ENCODE measurements around the gene MDN1.

MDN1 gene

GRCh38 chr6:89611666-89612065, 207.9 kb downstream of the MDN1 start:
- H3K4me3 ChIP-seq (ENCODE audit: low read depth, low read length), result no peak overlapping the region
- no peaks in the 10 kb centered on the region for H3K4me1 ChIP-seq (ENCODE audit: control insufficient read depth, insufficient read depth, low read length)
- no peaks in the 10 kb centered on the region for H3K27me3 ChIP-seq (ENCODE audit: control insufficient read depth, insufficient read depth, low read length)
- no peaks in the 10 kb centered on the region for H3K36me3 ChIP-seq (ENCODE audit: control insufficient read depth, insufficient read depth, low read length)
- no peaks in the 10 kb centered on the region for H3K9me3 ChIP-seq (ENCODE audit: control insufficient read depth, insufficient read depth, low read length)
- no peak overlapping the region for H3K9ac ChIP-seq (ENCODE audit: low read depth, low read length)

GRCh38 chr6:89610149-89610642, 209.4 kb downstream of the MDN1 start:
- no peak overlapping the region for H3K4me3 ChIP-seq (ENCODE audit: low read depth, low read length)
- no peaks in the 10 kb centered on the region for H3K4me1 ChIP-seq (ENCODE audit: control insufficient read depth, insufficient read depth, low read length)
- H3K9ac ChIP-seq (ENCODE audit: low read depth, low read length), result no peak overlapping the region
- H3K36me3 ChIP-seq (ENCODE audit: control insufficient read depth, insufficient read depth, low read length), result no peaks in the 10 kb centered on the region
- no peaks in the 10 kb centered on the region for H3K27me3 ChIP-seq (ENCODE audit: control insufficient read depth, insufficient read depth, low read length)
- H3K9me3 ChIP-seq (ENCODE audit: control insufficient read depth, insufficient read depth, low read length), result no peaks in the 10 kb centered on the region

- no peaks in the 10 kb centered on the region for H3K9me3 ChIP-seq (ENCODE audit: control insufficient read depth, insufficient read depth, low read length)
- no peaks in the 10 kb centered on the region for H3K36me3 ChIP-seq (ENCODE audit: control insufficient read depth, insufficient read depth, low read length)
- H3K4me1 ChIP-seq (ENCODE audit: control insufficient read depth, insufficient read depth, low read length), result no peaks in the 10 kb centered on the region
- H3K27me3 ChIP-seq (ENCODE audit: control insufficient read depth, insufficient read depth, low read length), result no peaks in the 10 kb centered on the region
- H3K9ac ChIP-seq (ENCODE audit: low read depth, low read length), result no peak overlapping the region
- no peak overlapping the region for H3K4me3 ChIP-seq (ENCODE audit: low read depth, low read length)
Measured at GRCh38 chr6:89605861-89606260, 213.7 kb downstream of the MDN1 start.

- H3K36me3 ChIP-seq (ENCODE audit: control insufficient read depth, insufficient read depth, low read length), result no peaks in the 10 kb centered on the region
Measured at GRCh38 chr6:89604653-89605052, 214.9 kb downstream of the MDN1 start.

GRCh38 chr6:89602166-89602565, 217.4 kb downstream of the MDN1 start:
- H3K4me1 ChIP-seq (ENCODE audit: control insufficient read depth, insufficient read depth, low read length), result no peaks in the 10 kb centered on the region
- H3K36me3 ChIP-seq (ENCODE audit: control insufficient read depth, insufficient read depth, low read length), result no peaks in the 10 kb centered on the region
- no peak overlapping the region for H3K9ac ChIP-seq (ENCODE audit: low read depth, low read length)
- no peak overlapping the region for H3K4me3 ChIP-seq (ENCODE audit: low read depth, low read length)
- no peaks in the 10 kb centered on the region for H3K9me3 ChIP-seq (ENCODE audit: control insufficient read depth, insufficient read depth, low read length)
- no peaks in the 10 kb centered on the region for H3K27me3 ChIP-seq (ENCODE audit: control insufficient read depth, insufficient read depth, low read length)

More at GRCh38 chr6:89604653-89605052, 214.9 kb downstream of the MDN1 start:
- Histone ChIP-seq H3K4me1 (ENCODE audit: control insufficient read depth, insufficient read depth, low read length) (no peaks in the 10 kb centered on the region), H3K9me3 (ENCODE audit: control insufficient read depth, insufficient read depth, low read length) (no peaks in the 10 kb centered on the region), H3K9ac (ENCODE audit: low read depth, low read length) (no peak overlapping the region), H3K27me3 (ENCODE audit: control insufficient read depth, insufficient read depth, low read length) (no peaks in the 10 kb centered on the region), H3K4me3 (ENCODE audit: low read depth, low read length) (no peak overlapping the region)

- Histone ChIP-seq H3K4me3 (ENCODE audit: low read depth, low read length) (no peak overlapping the region), H3K9me3 (ENCODE audit: control insufficient read depth, insufficient read depth, low read length) (no peaks in the 10 kb centered on the region), H3K36me3 (ENCODE audit: control insufficient read depth, insufficient read depth, low read length) (no peaks in the 10 kb centered on the region), H3K9ac (ENCODE audit: low read depth, low read length) (no peak overlapping the region), H3K27me3 (ENCODE audit: control insufficient read depth, insufficient read depth, low read length) (no peaks in the 10 kb centered on the region), H3K4me1 (ENCODE audit: control insufficient read depth, insufficient read depth, low read length) (no peaks in the 10 kb centered on the region)
Measured at GRCh38 chr6:89599727-89600126, 219.9 kb downstream of the MDN1 start.

GRCh38 chr6:89597988-89598387, 221.6 kb downstream of the MDN1 start:
- H3K9me3 ChIP-seq (ENCODE audit: control insufficient read depth, insufficient read depth, low read length), result no peaks in the 10 kb centered on the region
- H3K4me1 ChIP-seq (ENCODE audit: control insufficient read depth, insufficient read depth, low read length), result no peaks in the 10 kb centered on the region
- no peak overlapping the region for H3K9ac ChIP-seq (ENCODE audit: low read depth, low read length)
- H3K36me3 ChIP-seq (ENCODE audit: control insufficient read depth, insufficient read depth, low read length), result no peaks in the 10 kb centered on the region
- H3K4me3 ChIP-seq (ENCODE audit: low read depth, low read length), result no peak overlapping the region
- H3K27me3 ChIP-seq (ENCODE audit: control insufficient read depth, insufficient read depth, low read length), result no peaks in the 10 kb centered on the region

GRCh38 chr6:89597372-89597771, 222.2 kb downstream of the MDN1 start:
- no peaks in the 10 kb centered on the region for H3K9me3 ChIP-seq (ENCODE audit: control insufficient read depth, insufficient read depth, low read length)
- no peaks in the 10 kb centered on the region for H3K4me1 ChIP-seq (ENCODE audit: control insufficient read depth, insufficient read depth, low read length)
- no peak overlapping the region for H3K9ac ChIP-seq (ENCODE audit: low read depth, low read length)
- no peak overlapping the region for H3K4me3 ChIP-seq (ENCODE audit: low read depth, low read length)
- no peaks in the 10 kb centered on the region for H3K27me3 ChIP-seq (ENCODE audit: control insufficient read depth, insufficient read depth, low read length)
- no peaks in the 10 kb centered on the region for H3K36me3 ChIP-seq (ENCODE audit: control insufficient read depth, insufficient read depth, low read length)

GRCh38 chr6:89596484-89596883, 223.1 kb downstream of the MDN1 start:
- H3K9ac ChIP-seq (ENCODE audit: low read depth, low read length), result no peak overlapping the region
- H3K27me3 ChIP-seq (ENCODE audit: control insufficient read depth, insufficient read depth, low read length), result no peaks in the 10 kb centered on the region
- no peaks in the 10 kb centered on the region for H3K4me1 ChIP-seq (ENCODE audit: control insufficient read depth, insufficient read depth, low read length)
- H3K4me3 ChIP-seq (ENCODE audit: low read depth, low read length), result no peak overlapping the region
- no peaks in the 10 kb centered on the region for H3K36me3 ChIP-seq (ENCODE audit: control insufficient read depth, insufficient read depth, low read length)
- no peaks in the 10 kb centered on the region for H3K9me3 ChIP-seq (ENCODE audit: control insufficient read depth, insufficient read depth, low read length)

- no peaks in the 10 kb centered on the region for H3K36me3 ChIP-seq (ENCODE audit: control insufficient read depth, insufficient read depth, low read length)
- H3K27me3 ChIP-seq (ENCODE audit: control insufficient read depth, insufficient read depth, low read length), result no peaks in the 10 kb centered on the region
- H3K9me3 ChIP-seq (ENCODE audit: control insufficient read depth, insufficient read depth, low read length), result no peaks in the 10 kb centered on the region
- H3K4me1 ChIP-seq (ENCODE audit: control insufficient read depth, insufficient read depth, low read length), result no peaks in the 10 kb centered on the region
- no peak overlapping the region for H3K9ac ChIP-seq (ENCODE audit: low read depth, low read length)
- no peak overlapping the region for H3K4me3 ChIP-seq (ENCODE audit: low read depth, low read length)
Measured at GRCh38 chr6:89596056-89596455, 223.5 kb downstream of the MDN1 start.
